ENCODE measurements around the gene EMSY.

DNA sequence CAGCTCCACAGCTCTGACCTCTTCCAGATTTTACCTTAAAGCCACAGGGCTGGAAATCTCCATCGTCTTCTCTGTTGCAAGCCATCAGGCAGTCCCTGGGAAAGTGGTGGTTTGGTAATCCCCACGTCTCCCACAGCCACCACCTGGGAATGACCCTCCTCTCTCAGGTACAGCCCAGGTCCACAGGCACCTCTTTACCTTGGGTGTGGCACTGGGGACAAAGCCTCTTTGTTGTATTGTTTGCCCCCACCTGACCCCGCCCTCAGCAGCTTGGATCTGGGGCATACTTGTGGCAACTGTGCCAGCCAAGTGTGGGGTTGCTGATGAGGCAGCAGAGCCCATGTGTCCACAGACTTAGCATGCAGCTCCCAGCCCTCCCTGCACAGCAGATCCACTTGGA is 148.1 kb downstream of the EMSY start:
- TF ChIP-seq POLR2A (IDR thresholded peaks at IDR 0.05; ENCODE audit: low read depth, low read length) (no peak), POLR2AphosphoS5 (IDR thresholded peaks at IDR 0.05; ENCODE audit: low read depth, low read length) (no peak)
